Smooth muscle cell (in vitro differentiated cells): ENCODE measurements around the gene MYO7A. TPM values are rescaled to one million over a fixed set of nuclear protein-coding genes. Genes with fewer than 3 reads are reported as not detected.

Source experiments
- DNase-seq: peaks from one replicate; lab custom pipeline; 2025; ENCODE audit not compliant: unreplicated experiment; lab: John Stamatoyannopoulos, UW
- H2AFZ ChIP-seq: fragments of 200-600 bp; sonication (generic); 2 replicates; pipeline ENCODE4 v1.6.0; 2016; ENCODE audit warnings: antibody characterized with exemption, low read depth, mild to moderate bottlenecking
- H3F3A ChIP-seq: fragments of 200-600 bp; sonication (generic); 2 replicates; pipeline ENCODE4 v1.6.0; 2017; ENCODE audit warnings: antibody characterized with exemption, low read depth
- H3K27ac ChIP-seq: fragments of 200-600 bp; sonication (generic); 2 replicates; pipeline ENCODE4 v1.5.1; 2016; ENCODE audit warnings: low read depth, mild to moderate bottlenecking
- H3K27me3 ChIP-seq: fragments of 200-600 bp; sonication (generic); 2 replicates; pipeline ENCODE4 v1.6.1; 2016; ENCODE audit warnings: low read depth, mild to moderate bottlenecking
- H3K36me3 ChIP-seq: fragments of 200-600 bp; sonication (generic); 2 replicates; pipeline ENCODE4 v1.5.1; 2016; ENCODE audit warnings: low read depth
- H3K4me1 ChIP-seq: fragments of 200-600 bp; sonication (generic); 2 replicates; pipeline ENCODE4 v1.5.1; 2016; ENCODE audit warnings: low read depth
- H3K4me2 ChIP-seq: fragments of 200-600 bp; sonication (generic); 2 replicates; pipeline ENCODE4 v1.6.0; 2016; ENCODE audit warnings: mild to moderate bottlenecking
- H3K4me3 ChIP-seq: fragments of 200-600 bp; sonication (generic); 2 replicates; pipeline ENCODE4 v1.5.1; 2016; ENCODE audit warnings: mild to moderate bottlenecking
- H3K79me2 ChIP-seq: fragments of 200-600 bp; sonication (generic); 2 replicates; pipeline ENCODE4 v1.6.0; 2016; ENCODE audit warnings: low read depth, mild to moderate bottlenecking
- H3K9ac ChIP-seq: fragments of 200-600 bp; sonication (generic); 2 replicates; pipeline ENCODE4 v1.6.0; 2016; ENCODE audit warnings: low read depth
- H3K9me3 ChIP-seq: fragments of 200-600 bp; sonication (generic); replicated peaks from 2 replicates; pipeline ENCODE4 v1.5.1; 2016; ENCODE audit warnings: low read depth
- H4K20me1 ChIP-seq: fragments of 200-600 bp; sonication (generic); 2 replicates; pipeline ENCODE4 v1.6.0; 2016; ENCODE audit warnings: low read depth
- CTCF ChIP-seq: fragments of 200-600 bp; sonication (generic); IDR thresholded peaks from 2 replicates; pipeline ENCODE4 v1.5.1; 2017; ENCODE audit warnings: borderline replicate concordance, mild to moderate bottlenecking, antibody characterized with exemption; ENCODE audit not compliant: insufficient read depth, poor library complexity, severe bottlenecking
- WGBS: methylation state at CpG from one replicate; pipeline ENCODE4 v1.1.7; 2016; ENCODE audit warnings: low lambda C conversion rate; 5-methylcytosine and 5-hydroxymethylcytosine counted together
- polyA plus RNA-seq: library from polyadenylated mRNA; unstranded; fragments of >200 nt; fragmentation: Nextera tagmentation; extraction: Ambion mirVana; gene quantifications from 2 replicates; pipeline ENCODE4 v1.2.1, GENCODE V29; 2016
- total RNA-seq: library from RNA; depleted of rRNA; stranded (reverse); fragments of >200 nt; gene quantifications from 2 replicates; pipeline ENCODE4 v1.2.3, GENCODE V29; 2014

The MYO7A gene
- total and polyA plus RNA-seq, 2 experiments from 2014 or later = 0.08 to 0.18 TPM

GRCh38 chr11:77207618-77208313, 79.7 kb downstream of the MYO7A start:
- 95% methylated on average over 10 of the region's 10 CpGs for WGBS
- no peaks in the 10 kb centered on the region for H3F3A ChIP-seq
- H3K36me3 ChIP-seq = no peaks in the 10 kb centered on the region
- no peaks in the 10 kb centered on the region for H3K4me1 ChIP-seq
- H3K27ac ChIP-seq = no peak overlapping the region
- no peak overlapping the region for H3K9ac ChIP-seq
- no peaks in the 10 kb centered on the region for H3K9me3 ChIP-seq
- H4K20me1 ChIP-seq = no peaks in the 10 kb centered on the region
- no peaks in the 10 kb centered on the region for H3K27me3 ChIP-seq
- H2AFZ ChIP-seq = no peak overlapping the region
- H3K4me2 ChIP-seq = no peak overlapping the region
- no peak for TF ChIP-seq CTCF
- no peaks in the 10 kb centered on the region for H3K79me2 ChIP-seq
- no peak overlapping the region for H3K4me3 ChIP-seq
- DNase-seq = no peak

- H3K79me2 ChIP-seq = no peaks in the 10 kb centered on the region
- H3K9me3 ChIP-seq = no peaks in the 10 kb centered on the region
- H3K36me3 ChIP-seq = no peaks in the 10 kb centered on the region
- no peak overlapping the region for H3K9ac ChIP-seq
- H3K27me3 ChIP-seq = no peaks in the 10 kb centered on the region
- H4K20me1 ChIP-seq = no peaks in the 10 kb centered on the region
- H3K4me3 ChIP-seq = no peak overlapping the region
- no peaks in the 10 kb centered on the region for H3K4me1 ChIP-seq
- no peak for DNase-seq
- H3K27ac ChIP-seq = no peak overlapping the region
- H3K4me2 ChIP-seq = no peak overlapping the region
- whole genome bisulfite sequencing = 89% methylated on average over 11 of the region's 11 CpGs
- no peak for TF ChIP-seq CTCF
- no peaks in the 10 kb centered on the region for H3F3A ChIP-seq
- no peak overlapping the region for H2AFZ ChIP-seq
These were observed 80.5 kb downstream of the MYO7A start for GRCh38 chr11:77208535-77208934.

GRCh38 chr11:77209663-77210062, 81.6 kb downstream of the MYO7A start:
- H3K27ac ChIP-seq = no peak overlapping the region
- no peak for TF ChIP-seq CTCF
- no peaks in the 10 kb centered on the region for H3K4me1 ChIP-seq
- no peaks in the 10 kb centered on the region for H3K27me3 ChIP-seq
- DNase-seq = no peak
- no peaks in the 10 kb centered on the region for H4K20me1 ChIP-seq
- H3K9ac ChIP-seq = no peak overlapping the region
- H3K4me3 ChIP-seq = no peak overlapping the region
- 94% methylated on average over 4 of the region's 4 CpGs for WGBS
- no peaks in the 10 kb centered on the region for H3K9me3 ChIP-seq
- H3F3A ChIP-seq = no peaks in the 10 kb centered on the region
- H3K4me2 ChIP-seq = no peak overlapping the region
- H3K36me3 ChIP-seq = no peaks in the 10 kb centered on the region
- H3K79me2 ChIP-seq = no peaks in the 10 kb centered on the region
- no peak overlapping the region for H2AFZ ChIP-seq

- no peak overlapping the region for H3K4me3 ChIP-seq
- no peaks in the 10 kb centered on the region for H3K79me2 ChIP-seq
- H2AFZ ChIP-seq = no peak overlapping the region
- DNase-seq = no peak
- no peak overlapping the region for H3K9ac ChIP-seq
- no peaks in the 10 kb centered on the region for H3K4me1 ChIP-seq
- TF ChIP-seq CTCF = no peak
- no peaks in the 10 kb centered on the region for H3K9me3 ChIP-seq
- H3K4me2 ChIP-seq = no peak overlapping the region
- no peaks in the 10 kb centered on the region for H3F3A ChIP-seq
- WGBS = 92% methylated on average over 14 of the region's 14 CpGs
- no peaks in the 10 kb centered on the region for H3K36me3 ChIP-seq
- no peaks in the 10 kb centered on the region for H4K20me1 ChIP-seq
- no peaks in the 10 kb centered on the region for H3K27me3 ChIP-seq
- H3K27ac ChIP-seq = no peak overlapping the region
These were observed 83.0 kb downstream of the MYO7A start for GRCh38 chr11:77211040-77211451.
